Activated CD8-positive, alpha-beta memory T cell treated with anti-CD3 and anti-CD28 coated beads, Interleukin-2, amount 50 U/mL, for 24 hours (primary cell): ENCODE data around the gene U2AF1L4.
A peak's percentile ranks its signal among the peaks of the same experiment; 100 is the strongest.

Experiments
- DNase-seq: peaks from one replicate; pipeline ENCODE4 v3.0.0-alpha.2; 2020; ENCODE audit errors: extremely low read depth

U2AF1L4 gene

DNA sequence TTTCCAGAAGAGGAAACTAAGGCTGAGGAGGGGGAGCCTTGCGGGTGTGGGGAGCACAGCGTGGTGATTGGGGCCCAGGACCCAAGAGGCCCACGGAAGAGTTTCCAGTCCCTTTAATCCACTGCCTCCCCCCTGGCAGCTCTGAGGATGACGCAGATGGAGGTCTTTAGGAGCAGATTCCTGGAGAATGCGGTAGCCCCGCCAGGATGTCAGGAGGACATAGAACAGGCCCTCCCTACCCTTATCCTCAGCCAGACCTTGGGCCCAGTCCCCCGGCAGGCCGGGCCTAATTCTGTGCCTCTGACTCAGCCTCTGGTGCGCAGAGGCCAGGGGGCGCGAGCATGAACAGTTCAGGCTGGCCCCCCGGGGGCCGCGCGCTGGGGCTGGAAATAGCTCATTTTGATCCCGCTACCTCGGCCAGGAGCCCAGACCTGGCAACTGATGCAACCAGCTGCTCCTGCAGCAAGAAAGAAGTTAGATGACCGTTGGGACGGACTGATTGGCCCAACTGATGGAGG is 12.1 kb upstream of the U2AF1L4 start:
- no peak for DNase-seq

DNA sequence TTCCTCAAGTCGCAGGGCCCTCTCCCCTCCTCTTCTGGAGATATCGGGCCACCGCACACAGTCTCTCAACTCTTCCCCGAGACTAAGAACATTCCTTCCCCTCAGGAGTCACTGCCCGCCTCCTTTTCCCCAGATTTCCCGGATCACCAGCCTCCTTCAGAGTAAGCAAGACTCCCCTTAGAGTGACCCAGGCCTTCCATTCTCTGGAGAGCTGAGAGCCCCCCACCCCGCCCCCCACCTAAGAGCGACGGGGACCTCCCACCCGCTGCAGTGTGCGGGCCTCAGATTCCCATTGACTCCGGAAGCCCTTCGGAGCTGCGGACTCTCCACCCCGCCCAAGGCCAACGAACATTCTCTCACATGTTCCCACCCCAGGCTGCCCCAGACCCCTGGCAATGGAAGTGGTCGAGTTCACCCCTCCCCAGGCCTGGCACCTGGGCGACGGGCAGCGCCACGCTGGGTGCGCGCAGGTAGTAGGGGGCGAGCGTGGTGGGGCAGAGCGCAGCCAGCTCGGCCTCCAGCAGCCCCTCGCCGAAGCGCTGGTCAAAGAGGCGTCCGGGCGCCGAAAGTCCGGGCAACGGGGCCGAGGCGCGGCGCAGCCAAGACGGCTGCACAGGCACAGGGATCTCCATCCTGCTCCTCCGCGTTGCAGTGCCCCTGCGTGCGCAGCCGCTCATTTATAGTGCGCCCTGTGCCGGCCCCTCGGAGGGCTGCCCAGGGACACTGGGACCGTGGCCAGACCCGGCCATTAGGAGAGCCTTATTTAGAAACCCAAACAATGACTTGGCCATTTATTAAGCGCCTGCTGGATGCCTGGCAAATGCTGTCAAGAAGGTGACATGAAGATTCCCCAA is 11.4 kb upstream of the U2AF1L4 start, which contains the start of gene HSPB6:
Gene HSPB6 (minus strand): TSS at position 653 of the 854 bp plus-strand sequence. CDS start 21 bp downstream, at position 632.
- no peak for DNase-seq

DNA sequence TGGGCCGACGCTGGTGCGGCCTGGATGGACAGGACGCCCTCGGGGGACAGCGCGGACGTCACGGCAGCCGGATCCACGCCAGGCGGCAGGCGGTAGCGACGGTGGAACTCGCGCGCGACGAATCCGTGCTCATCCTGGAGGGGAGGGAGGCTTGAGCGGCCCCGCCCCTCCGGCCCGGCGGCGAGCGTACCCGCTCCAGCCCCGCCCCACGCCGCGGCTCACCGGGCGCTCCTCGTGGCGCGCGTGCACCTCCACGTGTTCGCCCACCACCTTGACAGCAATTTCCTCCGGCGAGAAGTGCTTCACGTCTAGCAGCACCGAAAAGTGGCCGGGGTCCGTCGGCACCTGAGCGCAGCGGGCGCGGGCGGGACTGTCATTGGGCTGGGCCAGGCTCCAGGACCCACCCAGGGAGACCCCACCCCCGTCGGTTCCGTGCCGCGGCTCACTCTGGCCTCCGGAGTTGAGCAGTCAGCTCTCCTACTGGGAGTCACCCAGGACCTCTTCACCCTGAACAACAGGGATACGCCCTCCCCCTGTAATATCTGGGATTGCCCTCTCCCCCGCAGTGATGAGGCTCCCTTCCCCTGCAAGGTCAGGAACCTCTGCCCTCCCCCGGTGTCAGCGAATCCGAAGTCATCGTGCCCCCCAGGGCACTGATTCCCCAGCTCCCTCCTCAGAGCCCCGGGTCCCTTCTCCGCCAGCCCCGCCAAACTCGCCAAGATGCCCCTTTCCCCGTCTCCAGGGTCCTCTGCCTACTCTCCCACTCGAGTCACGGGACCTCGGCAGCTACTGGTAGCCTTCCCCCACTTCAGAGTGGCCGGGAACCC is 10.5 kb upstream of the U2AF1L4 start:
- no peak for DNase-seq

DNA sequence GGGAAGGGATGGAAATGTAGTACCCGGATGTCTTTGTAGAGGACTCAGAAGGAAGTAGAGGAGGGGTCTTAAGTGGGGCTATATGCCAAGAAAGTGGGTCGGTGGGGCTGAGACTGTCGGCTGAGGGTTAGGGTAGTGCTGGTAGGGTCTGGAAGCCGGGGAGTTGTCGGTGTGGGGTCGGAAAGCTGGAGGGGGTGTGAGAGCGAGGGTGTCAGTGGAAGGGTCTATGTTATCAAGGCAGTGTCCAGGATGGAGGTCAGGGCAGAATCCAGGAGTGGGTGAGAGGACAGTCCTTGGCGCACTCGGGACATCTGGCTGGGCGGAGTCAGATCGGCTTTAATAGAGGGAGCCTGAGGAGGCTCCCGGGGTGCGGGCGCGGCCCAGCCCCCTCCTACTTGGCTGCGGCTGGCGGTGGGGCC is 9.9 kb upstream of the U2AF1L4 start:
- DNase-seq: no peak

DNA sequence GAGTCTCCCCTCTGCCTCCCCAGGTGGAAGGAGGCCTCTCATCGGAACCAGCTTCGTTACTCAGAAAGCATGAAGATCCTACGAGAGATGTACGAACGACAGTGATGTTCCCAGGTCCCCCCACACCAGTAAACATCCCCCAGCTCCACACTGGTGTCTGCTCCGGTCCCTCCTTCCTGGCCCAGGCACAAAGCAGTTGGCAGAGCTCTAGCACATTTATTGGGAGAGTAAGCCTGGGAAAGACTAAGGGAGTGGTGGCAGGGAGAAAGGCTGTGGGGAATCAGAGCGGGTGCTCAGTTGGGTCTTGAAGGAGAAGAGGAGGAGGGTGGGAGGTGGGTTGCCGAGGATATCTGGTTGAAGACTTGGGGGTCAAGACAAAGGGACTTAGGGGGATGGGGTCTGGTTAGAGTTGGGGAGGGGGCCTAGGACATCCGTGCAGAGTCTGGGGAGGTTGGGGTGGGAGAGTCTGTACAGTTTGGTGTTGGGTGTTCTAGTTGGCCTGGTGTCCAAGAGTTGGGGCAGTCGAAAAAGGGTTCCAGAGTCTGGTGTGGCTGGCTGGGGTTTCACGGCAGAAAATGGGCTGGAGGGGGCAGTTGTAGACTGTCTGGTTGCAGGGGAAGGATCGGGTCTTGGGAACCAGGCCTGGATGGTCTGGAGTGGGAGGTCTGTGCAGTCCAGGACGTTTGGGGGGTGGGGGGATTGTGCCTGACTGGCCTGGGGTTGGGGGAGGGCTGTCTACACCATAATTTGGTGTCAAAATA is 9.3 kb upstream of the U2AF1L4 start:
- DNase-seq: no peak

DNA sequence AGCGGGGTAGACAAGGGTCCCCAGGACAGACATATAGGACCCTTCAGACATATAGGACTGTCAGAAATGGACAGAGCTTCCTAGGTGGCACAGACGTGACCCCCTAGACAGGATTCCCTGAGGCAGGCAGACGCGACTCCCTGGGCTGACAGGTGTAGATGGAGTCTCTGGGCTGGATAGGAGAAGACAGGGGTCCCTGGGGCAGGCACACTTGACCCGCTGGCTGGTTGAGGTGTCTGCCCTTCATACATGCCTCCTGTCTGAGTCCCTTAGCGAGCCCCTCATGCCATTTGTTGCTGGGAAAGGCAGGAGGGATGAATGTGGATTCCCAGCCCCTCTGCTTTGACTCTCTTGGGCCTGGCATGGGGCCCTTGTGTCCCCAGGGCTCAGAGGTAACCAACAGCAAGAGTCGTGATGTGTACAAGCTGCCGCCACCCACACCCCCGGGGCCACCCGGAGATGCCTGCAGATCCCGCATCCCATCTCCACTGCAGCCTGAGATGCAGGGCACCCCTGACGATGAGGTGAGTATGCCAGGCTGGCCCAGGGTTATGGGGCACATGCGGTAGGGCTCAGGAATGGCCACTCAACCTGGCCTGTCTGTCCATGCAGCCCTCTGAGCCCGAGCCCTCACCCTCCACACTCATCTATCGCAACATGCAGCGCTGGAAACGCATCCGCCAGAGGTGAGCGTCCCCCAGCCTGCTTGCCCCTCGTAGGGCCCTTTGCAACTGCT is 8.6 kb upstream of the U2AF1L4 start:
- DNase-seq: no peak

DNA sequence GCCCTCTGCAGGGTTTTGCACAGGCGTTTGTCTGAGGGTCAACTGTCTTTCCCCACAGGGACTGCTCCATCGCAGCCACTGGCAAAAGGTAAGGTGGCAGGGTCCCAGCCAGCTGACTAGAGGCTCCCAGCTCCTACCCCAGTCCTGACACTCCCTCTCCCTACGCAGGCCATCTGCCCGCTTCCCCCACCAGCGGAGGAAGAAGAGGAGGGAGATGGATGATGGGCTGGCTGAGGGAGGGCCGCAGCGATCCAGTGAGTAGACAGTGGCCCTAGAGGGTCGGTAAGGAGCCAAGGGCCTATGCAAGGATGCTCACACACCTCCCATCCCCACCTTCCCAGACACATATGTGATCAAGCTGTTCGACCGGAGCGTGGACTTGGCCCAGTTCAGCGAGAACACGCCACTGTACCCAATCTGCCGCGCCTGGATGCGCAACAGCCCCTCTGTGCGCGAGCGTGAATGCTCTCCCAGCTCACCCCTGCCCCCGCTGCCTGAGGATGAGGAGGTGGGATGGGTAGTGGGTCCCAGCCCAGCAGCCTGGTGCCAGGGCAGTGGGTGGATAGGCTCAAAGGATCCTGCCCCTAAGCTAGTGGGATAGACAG is 7.6 kb upstream of the U2AF1L4 start:
- no peak for DNase-seq

DNA sequence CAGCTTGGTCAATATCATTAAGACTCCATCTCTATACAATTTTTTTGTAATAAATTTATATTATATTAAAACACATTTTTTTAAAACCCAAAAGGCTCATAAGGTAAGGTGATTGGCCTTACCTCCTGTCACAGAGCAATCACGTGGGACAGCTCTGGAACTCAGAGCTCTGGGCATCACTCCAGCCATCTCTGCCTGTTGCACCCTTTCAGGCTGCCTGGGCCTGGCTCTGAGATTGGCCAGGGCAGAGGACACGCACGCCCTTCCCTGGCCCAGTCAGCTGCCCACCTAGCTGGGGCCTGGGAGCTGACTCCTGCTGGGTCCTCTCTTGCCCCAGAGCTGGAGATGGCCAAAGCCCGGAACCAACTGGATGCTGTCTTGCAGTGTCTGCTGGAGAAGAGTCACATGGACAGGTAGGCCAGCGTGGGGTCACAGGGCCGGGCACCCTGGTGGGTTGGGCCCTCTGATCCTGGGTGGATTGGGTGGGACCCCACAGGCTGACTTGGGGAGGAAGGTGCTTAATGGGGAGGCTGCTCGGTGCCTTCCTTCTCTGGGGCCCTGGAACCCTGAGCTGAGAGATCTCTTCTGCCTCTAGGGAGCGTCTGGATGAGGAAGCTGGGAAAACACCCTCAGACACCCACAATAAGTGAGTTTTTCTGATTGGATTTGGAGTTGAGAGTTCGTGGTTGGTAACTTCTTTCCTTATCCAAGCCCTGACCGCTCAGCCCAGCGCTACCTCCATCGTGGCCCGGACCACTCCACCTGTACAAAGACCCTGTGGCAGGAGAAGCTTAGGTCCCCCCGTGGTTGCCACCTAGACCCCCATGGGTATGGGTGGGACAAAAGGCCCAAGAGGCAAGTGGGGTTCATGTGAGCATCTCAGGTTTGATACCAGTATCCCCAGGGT is 6.9 kb upstream of the U2AF1L4 start:
- DNase-seq: no peak

DNA sequence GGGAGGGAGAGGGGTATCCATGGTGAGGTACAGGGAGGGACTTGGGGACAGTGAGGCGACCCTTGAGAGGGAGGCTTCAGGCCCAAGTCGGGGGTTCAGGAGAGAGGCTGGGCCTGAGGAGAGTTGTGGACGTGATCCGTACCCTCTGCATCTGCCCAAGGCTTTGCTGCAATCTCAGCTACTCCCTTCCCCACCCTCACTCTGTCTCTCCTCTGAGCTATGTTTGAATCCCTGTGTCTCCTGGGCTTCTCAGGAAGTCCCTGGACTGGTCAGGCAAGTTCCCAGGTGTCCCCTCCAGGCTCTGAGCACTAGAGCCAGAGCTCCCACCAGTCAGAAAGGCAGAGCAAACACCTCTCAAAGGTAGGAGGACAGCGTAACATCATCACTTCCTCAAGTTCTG is 4.9 kb upstream of the U2AF1L4 start:
- DNase-seq: no peak

DNA sequence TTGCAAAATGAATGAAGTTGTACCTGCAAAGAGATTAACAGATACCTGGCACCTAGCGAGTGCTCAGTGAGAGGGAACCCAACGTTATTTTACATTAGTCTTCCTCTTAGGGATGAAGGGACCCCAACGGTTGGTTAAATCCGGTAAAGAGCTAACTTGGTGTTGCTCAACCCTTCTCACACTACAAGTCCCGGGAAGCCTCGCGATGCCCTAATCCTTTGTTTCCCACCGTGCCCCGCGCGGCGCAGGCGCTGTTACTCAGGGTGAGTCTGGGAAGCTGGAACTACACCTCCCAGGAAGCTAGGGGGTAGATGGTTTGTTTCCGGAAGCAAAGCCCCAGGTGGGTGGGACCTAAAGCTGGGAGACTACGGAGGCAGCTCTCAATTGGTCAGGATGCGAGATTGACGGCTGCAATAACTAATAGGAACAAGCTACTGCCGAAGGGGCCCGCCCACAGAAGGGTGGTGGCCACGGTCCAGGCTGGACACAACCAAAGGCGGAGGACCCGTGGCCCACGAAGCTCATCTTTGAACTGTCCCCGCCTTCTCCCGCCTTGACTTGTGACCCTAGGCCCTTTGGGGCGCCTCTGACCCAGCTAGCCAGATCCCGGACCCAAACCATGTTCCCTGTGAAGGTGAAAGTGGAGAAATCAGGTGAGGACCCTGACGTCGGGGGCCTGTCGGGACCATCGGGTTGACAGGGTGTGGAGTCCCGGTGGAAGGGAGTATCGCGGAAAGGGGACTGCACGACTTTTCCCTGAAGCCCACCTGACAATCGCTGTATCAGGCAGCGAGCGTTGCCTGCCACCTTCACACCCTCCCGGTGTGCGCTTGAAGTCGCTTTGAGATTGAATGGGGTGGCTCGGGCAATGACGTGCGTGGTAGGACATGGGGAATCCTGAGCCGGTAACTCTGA is 3.1 kb upstream of the U2AF1L4 start, which contains the start of gene LIN37:
Gene LIN37 (plus strand): TSS at position 471 of the 915 bp plus-strand sequence. CDS start 149 bp downstream, at position 620.
- peak; percentile 98 for DNase-seq

DNA sequence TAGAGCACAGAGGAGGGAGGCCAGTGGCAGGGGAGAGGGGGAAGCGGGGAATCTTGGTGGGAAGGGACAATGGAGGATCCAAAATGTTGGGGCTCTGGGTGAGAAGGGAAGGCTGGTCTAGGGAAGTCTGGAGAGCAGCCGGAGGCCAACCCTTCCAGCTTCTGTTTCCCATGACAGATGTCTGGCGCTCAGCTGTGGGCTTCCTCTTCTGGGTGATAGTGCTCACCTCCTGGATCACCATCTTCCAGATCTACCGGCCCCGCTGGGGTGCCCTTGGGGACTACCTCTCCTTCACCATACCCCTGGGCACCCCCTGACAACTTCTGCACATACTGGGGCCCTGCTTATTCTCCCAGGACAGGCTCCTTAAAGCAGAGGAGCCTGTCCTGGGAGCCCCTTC is 1.3 kb upstream of the U2AF1L4 start:
- DNase-seq: no peak

DNA sequence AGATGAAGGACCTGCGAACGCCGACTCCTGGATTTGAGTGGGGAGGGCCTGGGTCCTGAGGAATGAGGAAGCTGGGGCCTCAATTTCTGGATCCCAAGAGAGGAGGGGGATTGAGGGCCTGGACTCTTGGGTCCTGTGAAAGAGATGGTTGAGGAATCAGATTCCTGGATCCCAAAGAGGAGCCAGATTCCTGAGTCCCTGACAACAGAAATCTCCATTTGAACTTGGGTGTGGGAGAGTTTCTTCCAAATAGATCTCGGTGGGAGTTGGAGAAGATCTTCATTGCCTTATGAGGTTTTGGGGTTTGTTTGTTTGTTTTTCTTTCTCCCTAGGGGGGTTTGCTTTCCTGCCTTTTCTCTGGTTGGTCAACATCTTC is 857 bp upstream of the U2AF1L4 start:
- no peak for DNase-seq

DNA sequence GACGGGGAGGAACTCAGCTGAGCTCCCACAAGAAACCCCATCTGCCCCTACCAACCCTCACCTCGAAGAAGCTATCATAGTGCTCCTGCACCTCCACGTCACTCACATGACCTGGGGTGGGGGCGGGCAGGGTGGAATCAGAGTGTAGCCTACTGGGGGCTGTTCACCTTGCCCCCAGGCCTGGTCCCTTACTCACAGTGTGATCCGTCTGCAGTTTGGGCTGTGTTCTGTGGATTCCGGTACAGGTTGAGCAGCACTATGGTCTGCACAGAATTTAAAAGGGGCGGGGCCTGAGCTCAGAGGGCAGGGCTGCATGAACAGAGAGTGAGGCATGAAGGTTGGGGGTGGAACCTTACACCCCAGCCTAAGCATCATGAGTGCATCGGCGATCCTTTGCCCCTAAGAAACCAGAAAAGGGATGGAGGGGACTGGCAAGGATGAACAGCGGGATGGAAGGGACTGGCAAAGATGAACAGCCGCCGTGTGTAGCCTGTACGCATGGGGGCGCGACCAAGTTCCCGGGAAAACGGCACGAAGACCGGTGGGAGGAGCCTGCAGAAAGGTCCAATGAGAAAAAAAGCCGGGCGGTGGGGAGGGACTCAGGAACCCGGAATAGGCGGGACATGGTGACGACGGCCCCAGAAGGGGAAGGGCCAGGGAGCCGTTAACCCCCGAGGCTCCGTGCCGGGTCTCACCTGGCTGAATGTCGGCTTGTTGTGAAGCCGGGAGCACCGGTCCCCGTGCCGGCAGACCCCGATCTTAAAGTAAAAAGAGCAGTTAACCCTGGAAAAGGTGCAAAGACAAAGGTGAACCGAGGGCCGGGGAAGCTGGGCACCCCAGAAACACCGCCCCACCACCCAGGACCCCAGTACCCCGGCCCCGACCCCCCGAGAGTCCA is 539 bp downstream of the U2AF1L4 start:
- DNase-seq: peak; percentile 85

DNA sequence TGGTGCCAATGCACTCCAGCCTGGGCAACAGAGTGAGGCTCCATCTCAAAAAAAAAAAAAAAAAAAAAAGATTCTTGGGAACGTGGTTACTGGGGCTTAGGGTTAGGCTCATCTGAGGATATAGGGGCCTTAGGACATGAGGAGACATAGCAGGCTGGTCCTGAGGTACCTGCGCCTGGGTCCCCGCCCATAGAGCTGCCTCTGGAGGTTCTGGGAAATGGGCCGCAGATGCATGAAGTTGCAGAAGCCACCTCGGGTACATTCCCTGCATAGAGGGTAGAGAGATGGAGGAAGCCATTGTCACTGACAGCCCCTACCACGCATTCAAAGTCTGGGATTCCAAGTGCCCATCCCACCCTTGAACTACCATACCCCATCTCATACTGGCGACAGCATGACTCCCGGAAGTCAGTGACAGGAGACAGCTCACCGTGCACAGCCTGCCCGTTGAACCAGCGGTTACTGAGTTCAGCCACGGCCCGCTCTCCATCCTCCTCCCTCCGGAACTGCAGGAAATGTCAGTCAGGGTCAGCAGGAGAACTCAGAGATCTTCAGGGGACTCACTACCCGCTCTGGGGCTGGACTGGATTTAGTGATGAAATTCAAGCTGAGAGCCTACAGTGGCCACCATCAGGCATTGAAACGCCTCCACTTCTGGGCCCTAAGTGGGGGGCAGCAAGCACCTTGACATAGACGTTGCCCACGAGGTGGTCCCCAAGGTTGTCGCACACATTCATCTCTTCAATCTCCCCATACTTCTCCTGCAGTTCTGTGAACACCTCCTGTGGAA is 1.4 kb downstream of the U2AF1L4 start:
- no peak for DNase-seq

DNA sequence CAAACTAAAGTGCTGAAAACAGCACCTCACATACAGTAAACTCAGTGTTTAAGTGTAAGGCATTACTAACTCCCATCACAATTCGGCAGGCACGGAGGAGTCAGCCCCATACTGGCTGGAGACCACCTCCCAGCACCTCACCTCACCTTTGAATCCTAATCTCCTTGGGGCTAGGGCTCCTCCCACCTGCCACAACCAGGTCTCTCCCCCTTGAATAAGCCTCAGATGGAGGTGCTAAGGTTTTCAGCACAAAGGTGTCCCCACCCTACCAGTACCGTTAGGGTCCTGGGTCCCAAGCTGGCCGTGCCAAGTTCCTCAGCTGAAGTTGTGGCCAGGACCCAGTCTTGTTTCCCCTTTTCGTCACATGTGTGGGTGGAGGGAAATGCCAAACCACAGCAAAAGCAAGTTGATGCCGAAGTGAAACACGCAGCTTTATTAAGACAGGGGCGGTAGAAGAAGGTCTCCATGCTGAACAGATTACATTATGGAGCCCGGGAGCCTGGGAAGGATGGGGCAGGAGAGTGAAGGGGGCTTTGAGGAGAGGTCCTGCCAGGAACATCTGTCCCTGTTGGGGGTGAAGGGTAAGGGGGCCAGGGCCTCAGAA is 3.0 kb downstream of the U2AF1L4 start, which contains the start of gene IGFLR1:
Gene IGFLR1 (minus strand): TSS at position 332 of the 604 bp plus-strand sequence. CDS start 1,272 bp downstream, outside the sequence.
- no peak for DNase-seq

DNA sequence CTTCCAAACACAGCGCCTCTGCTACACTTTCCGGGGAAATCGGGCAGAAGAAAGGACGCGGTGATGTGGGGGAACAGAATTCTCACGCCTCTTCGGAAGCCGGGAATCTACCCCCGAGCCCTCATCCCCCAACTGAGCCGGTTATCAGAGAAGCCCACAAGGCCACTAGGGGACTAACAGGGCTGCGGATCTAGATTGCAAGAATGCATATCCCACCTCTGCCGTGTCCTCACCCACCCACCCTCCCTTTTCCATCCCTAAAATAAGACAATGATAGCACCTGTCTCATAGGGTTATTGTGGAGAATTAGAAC is 4.1 kb downstream of the U2AF1L4 start:
- no peak for DNase-seq
